ENCODE data around the gene HSPB8. TPM values are rescaled to one million over a fixed set of nuclear protein-coding genes. Genes with fewer than 3 reads are reported as not detected.
A peak's percentile ranks its signal among the peaks of the same experiment; 100 is the strongest.

HSPB8 gene
- total RNA-seq, 1 donor from 2014 or later: 47.9 TPM

DNA sequence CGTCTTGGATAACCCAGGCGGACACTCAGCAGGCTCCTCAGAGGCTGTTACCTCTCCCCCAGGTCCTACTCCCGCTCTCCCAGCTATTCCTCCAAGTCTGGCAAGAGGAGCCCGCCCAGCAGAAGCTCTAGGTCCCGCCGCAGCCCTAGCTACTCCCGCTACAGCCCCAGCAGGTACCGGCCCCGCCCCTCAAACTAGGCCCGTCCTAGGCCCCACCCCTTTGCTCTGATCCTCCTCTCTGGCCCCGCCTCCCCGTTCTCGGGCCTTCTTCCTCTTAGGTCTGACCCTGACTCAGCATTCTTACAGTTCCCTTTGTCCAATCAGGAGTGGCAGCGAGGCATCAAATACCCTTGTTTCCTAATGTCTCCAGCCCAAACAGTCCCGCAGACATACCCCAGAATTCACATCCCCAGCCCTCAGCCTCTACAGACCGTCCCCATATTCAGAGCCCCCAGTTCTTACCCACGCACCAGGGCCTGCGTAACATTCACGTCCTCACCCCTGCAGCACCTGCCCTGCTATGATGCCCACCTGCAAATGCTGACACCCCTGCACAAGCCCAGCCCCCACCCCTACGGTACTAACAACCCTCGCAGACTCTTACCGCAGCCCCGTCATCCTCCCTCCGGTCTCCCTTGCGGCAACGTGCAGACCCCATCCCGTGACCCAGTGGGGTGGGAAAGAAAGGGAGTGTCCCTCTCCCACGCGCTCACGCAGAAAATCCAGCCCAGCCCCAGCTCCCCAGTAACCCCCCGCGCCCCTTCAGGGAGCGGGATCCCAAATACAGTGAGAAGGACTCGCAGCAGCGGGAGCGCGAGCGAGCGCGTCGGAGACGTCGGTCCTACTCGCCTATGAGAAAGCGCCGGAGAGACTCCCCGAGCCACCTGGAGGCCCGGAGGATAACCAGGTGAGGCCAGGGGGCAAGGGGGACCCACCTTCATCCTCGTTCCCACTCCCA is 25.0 kb upstream of the HSPB8 start:
- ATAC-seq (peak; percentile 85 to 93), DNase-seq (peak; percentile 81)
- peaks cover 14% of the 10 kb centered on the region for H3K9me3 ChIP-seq
- intact Hi-C loops (cut with DNase I): no loop called here
- H3K27ac ChIP-seq: no peak overlapping the region
- H3K4me3 ChIP-seq: no peak overlapping the region
- no peaks in the 10 kb centered on the region for H3K36me3 ChIP-seq
- no peaks in the 10 kb centered on the region for H3K4me1 ChIP-seq
- H3K27me3 ChIP-seq (ENCODE audit: low read depth): no peaks in the 10 kb centered on the region
- TF ChIP-seq CTCF (IDR thresholded peaks at IDR 0.05): no peak

DNA sequence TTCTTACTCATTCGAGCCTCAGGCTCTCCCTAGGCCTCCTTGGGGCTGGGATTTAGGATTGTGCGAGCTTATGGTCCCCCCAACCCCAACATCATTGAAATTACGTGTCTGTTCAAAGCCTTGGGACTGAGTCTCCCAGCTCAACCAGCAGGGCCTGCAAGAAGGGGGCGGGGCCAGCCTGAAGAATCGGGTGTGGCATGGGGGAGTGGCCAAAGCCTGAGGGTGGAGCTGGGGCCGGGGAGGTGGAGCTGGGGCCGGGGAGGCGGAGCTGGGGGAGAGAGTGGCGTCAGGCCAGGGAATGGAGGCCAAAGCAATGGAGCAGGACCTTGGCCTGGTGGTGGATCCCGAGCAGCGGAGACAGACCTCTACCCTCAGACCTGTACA is 24.3 kb upstream of the HSPB8 start:
- ATAC-seq: no peak
- peaks cover 14% of the 10 kb centered on the region for H3K9me3 ChIP-seq
- H3K36me3 ChIP-seq: no peaks in the 10 kb centered on the region
- H3K4me1 ChIP-seq: no peaks in the 10 kb centered on the region
- intact Hi-C loops (cut with DNase I): no loop called here
- no peak overlapping the region for H3K27ac ChIP-seq
- no peak for TF ChIP-seq CTCF (IDR thresholded peaks at IDR 0.05)
- no peak for DNase-seq
- no peak overlapping the region for H3K4me3 ChIP-seq
- no peaks in the 10 kb centered on the region for H3K27me3 ChIP-seq (ENCODE audit: low read depth)

GRCh38 chr12:119156401-119157044 is 22.2 kb upstream of the HSPB8 start:
- Histone ChIP-seq H3K27ac (no peak overlapping the region), H3K9me3 (peaks cover 7% of the 10 kb centered on the region), H3K36me3 (no peaks in the 10 kb centered on the region), H3K27me3 (ENCODE audit: low read depth) (no peaks in the 10 kb centered on the region), H3K4me3 (no peak overlapping the region), H3K4me1 (no peaks in the 10 kb centered on the region)
- TF ChIP-seq CTCF (IDR thresholded peaks at IDR 0.05): no peak
- intact Hi-C loops (cut with DNase I): no loop called here
- no peak for ATAC-seq
- DNase-seq: no peak

DNA sequence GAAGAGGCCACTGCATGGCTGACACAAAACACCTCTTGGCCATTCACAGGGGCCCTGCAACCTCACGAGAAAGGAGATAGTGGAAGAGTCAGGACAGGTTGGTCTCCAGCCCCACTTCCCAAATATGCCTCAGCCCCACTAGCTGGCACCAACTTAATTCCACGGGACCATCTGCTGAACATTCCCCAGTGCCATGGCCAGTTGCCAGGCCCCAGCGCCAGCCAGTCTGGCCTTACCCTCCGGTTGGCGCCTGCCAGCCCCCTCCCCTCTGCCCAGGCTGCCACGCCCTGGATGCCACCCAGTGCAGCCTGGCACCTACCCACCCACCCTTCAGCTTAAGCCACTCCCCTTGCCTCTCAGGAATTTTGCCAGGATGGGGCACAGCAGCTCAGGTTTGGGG is 21.2 kb upstream of the HSPB8 start:
- ATAC-seq: peak; percentile 48 to 56
- no peak overlapping the region for H3K4me3 ChIP-seq
- intact Hi-C loops (cut with DNase I): no loop called here
- H3K27me3 ChIP-seq (ENCODE audit: low read depth): no peaks in the 10 kb centered on the region
- TF ChIP-seq CTCF (IDR thresholded peaks at IDR 0.05): no peak
- H3K36me3 ChIP-seq: no peaks in the 10 kb centered on the region
- H3K9me3 ChIP-seq: no peaks in the 10 kb centered on the region
- peak; percentile 57 for DNase-seq
- H3K27ac ChIP-seq: no peak overlapping the region
- H3K4me1 ChIP-seq: no peaks in the 10 kb centered on the region

DNA sequence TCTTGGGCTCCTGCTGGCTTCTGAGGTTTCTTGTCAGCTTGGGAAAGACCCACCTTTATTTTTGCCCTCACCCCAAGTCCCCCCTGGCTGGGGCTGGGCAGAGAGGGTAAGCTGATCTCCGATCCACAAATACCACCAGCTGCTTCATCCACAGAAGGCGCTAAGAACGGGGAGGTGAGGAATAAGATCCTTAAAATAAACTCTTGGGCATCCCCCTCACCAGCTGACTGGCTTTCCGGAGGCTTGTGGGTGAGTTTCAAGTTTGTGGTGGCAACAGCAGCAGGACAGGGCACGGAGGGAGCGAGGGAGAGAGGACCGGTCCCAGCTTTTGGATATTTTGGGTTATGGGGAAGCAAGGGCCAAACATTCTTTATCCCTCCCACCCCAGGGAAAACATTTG is 20.8 kb upstream of the HSPB8 start:
- intact Hi-C loops (cut with DNase I): no loop called here
- no peaks in the 10 kb centered on the region for H3K27me3 ChIP-seq (ENCODE audit: low read depth)
- DNase-seq (no peak), ATAC-seq (no peak)
- H3K27ac ChIP-seq: no peak overlapping the region
- H3K9me3 ChIP-seq: no peaks in the 10 kb centered on the region
- H3K4me3 ChIP-seq: no peak overlapping the region
- no peaks in the 10 kb centered on the region for H3K36me3 ChIP-seq
- no peak for TF ChIP-seq CTCF (IDR thresholded peaks at IDR 0.05)
- no peaks in the 10 kb centered on the region for H3K4me1 ChIP-seq

All from lower lobe of right lung (tissue), 2 donors.